GM12878 (cell line): ENCODE results near the gene EEFSEC. TPM values are rescaled to one million over a fixed set of nuclear protein-coding genes. Genes with fewer than 3 reads are reported as not detected.

Source experiments
- ATAC-seq: fragments of 200-7000 bp; cut with Tn5 transposase; 3 replicates; pipeline ENCODE4 v1.9.1; 2020; ENCODE audit warnings: mild to moderate bottlenecking, moderate library complexity
- BruUV-seq: library from RNA; stranded (reverse); fragments of 400-500 nt; replicated peaks from 2 replicates; lab custom pipeline; 2021; lab: Mats Ljungman, UMichigan
- CTCF ChIA-PET: fragments of 300-600 bp; sonication (Branson Sonifier 250); formaldehyde crosslinking; extraction: SDS; loops from one replicate; lab custom pipeline; 2021; ENCODE audit warnings: inconsistent platforms; lab: Yijun Ruan, JAX
- POLR2A ChIA-PET: fragments of 350-600 bp; formaldehyde crosslinking; extraction: SDS; loops from one replicate; lab custom pipeline; 2021; ENCODE audit warnings: inconsistent platforms; lab: Charles Lee
- RAD21 ChIA-PET: fragments of 300-600 bp; sonication (Branson Sonifier 250); formaldehyde crosslinking; loops from one replicate; lab custom pipeline; 2023; ENCODE audit warnings: antibody characterized with exemption; ENCODE audit not compliant: unreplicated experiment; lab: Charles Lee
- SMC1A ChIA-PET: fragments of 300-600 bp; sonication (Branson Sonifier 250); formaldehyde crosslinking; loops from one replicate; lab custom pipeline; 2023; ENCODE audit not compliant: unreplicated experiment, uncharacterized antibody; lab: Charles Lee
- DNase-seq: peaks from one replicate; pipeline ENCODE4 v3.0.0-alpha.2; 2011; ENCODE audit warnings: low read depth, low spot score
- FAIRE-seq: peaks from 3 replicates; lab custom pipeline; 2011; peaks lifted over from hg19 to GRCh38; lab: Jason Lieb, UNC
- H2AFZ ChIP-seq: 2 replicates; pipeline ENCODE4 v1.6.0; 2011; ENCODE audit warnings: low read depth, low read length, control low read depth; ENCODE audit not compliant: control insufficient read depth
- H3K27ac ChIP-seq: 2 replicates; pipeline ENCODE4 v1.5.1; 2011; ENCODE audit warnings: control low read depth; ENCODE audit not compliant: control insufficient read depth, insufficient read depth
- H3K27me3 ChIP-seq, 2 experiments: replicated peaks in 1 of 2; 2 replicates each; pipeline versions ENCODE4 v1.6.0 to v1.6.1; 2011; ENCODE audit warnings: low read length in 1 of 2; ENCODE audit not compliant: control insufficient read depth in 2 of 2, insufficient read depth in 2 of 2
- H3K36me3 ChIP-seq, 2 experiments: 2 replicates each; pipeline ENCODE4 v1.5.1; 2011; ENCODE audit warnings: low read length in 1 of 2; ENCODE audit not compliant: control insufficient read depth in 2 of 2, insufficient read depth in 2 of 2
- H3K4me1 ChIP-seq: 2 replicates; pipeline ENCODE4 v1.6.1; 2011; ENCODE audit warnings: mild to moderate bottlenecking, low read length, moderate library complexity, mixed read lengths; ENCODE audit not compliant: control insufficient read depth, insufficient read depth
- H3K4me2 ChIP-seq: 2 replicates; pipeline ENCODE4 v1.6.0; 2011; ENCODE audit warnings: control low read depth; ENCODE audit not compliant: control insufficient read depth, insufficient read depth
- H3K4me3 ChIP-seq: fragments of 200-600 bp; sonication (generic); 2 replicates; pipeline ENCODE4 v1.5.1; 2016
- H3K79me2 ChIP-seq: 2 replicates; pipeline ENCODE4 v1.6.0; 2011; ENCODE audit warnings: low read length; ENCODE audit not compliant: control insufficient read depth, insufficient read depth
- H3K9ac ChIP-seq: 2 replicates; pipeline ENCODE4 v1.8.0; 2011; ENCODE audit warnings: low read length, control low read depth, mixed read lengths; ENCODE audit not compliant: control insufficient read depth, insufficient read depth
- H3K9me3 ChIP-seq: replicated peaks from 3 replicates; pipeline ENCODE4 v1.5.1; 2011; ENCODE audit warnings: mild to moderate bottlenecking, low read length; ENCODE audit not compliant: control insufficient read depth, insufficient read depth
- H4K20me1 ChIP-seq: 2 replicates; pipeline ENCODE4 v1.6.0; 2011; ENCODE audit not compliant: control insufficient read depth, insufficient read depth
- BCL11A ChIP-seq: IDR thresholded peaks from 2 replicates; pipeline ENCODE4 v1.6.1; 2011; ENCODE audit warnings: low read depth, low read length
- EP300 ChIP-seq, 2 experiments: fragments of 150-350 bp in 1 of 2; IDR thresholded peaks; 2 replicates each; pipeline ENCODE4 v1.6.1; 2011 to 2012; ENCODE audit warnings: low read depth in 2 of 2, low read length in 2 of 2, borderline replicate concordance in 1 of 2, improper control_type of control experiment in 1 of 2, inconsistent platforms in 1 of 2; ENCODE audit not compliant: control insufficient read depth in 1 of 2
- ETV6 ChIP-seq, 2 experiments: fragments of 450-650 bp in 1 of 2; IDR thresholded peaks in 1 of 2; conservative IDR thresholded peaks in 1 of 2; 2 replicates each; pipeline ENCODE4 v1.6.1; 2014; ENCODE audit warnings: antibody characterized with exemption in 1 of 2, borderline replicate concordance in 1 of 2, low read depth in 1 of 2, mild to moderate bottlenecking in 1 of 2, moderate library complexity in 1 of 2
- FOS ChIP-seq: IDR thresholded peaks from 3 replicates; pipeline ENCODE4 v1.6.1; 2011; ENCODE audit warnings: borderline replicate concordance; ENCODE audit not compliant: insufficient read length; ENCODE audit errors: extremely low read depth
- IRF5 ChIP-seq: fragments of 450-650 bp; IDR thresholded peaks from 2 replicates; pipeline ENCODE4 v1.6.1; 2017; ENCODE audit warnings: borderline replicate concordance
- KAT2A ChIP-seq: conservative IDR thresholded peaks from 2 replicates; pipeline ENCODE4 v1.6.1; 2011; ENCODE audit warnings: low read depth, low read length; ENCODE audit not compliant: control insufficient read depth
- LARP7 ChIP-seq: fragments of 450-650 bp; IDR thresholded peaks from 2 replicates; pipeline ENCODE4 v1.6.1; 2017; ENCODE audit warnings: mild to moderate bottlenecking
- MYC ChIP-seq: IDR thresholded peaks from 2 replicates; pipeline ENCODE4 v1.6.1; 2011; ENCODE audit warnings: mild to moderate bottlenecking, low read length, moderate library complexity, inconsistent platforms; ENCODE audit not compliant: insufficient read depth, insufficient replicate concordance, insufficient read length, severe bottlenecking
- NRF1 ChIP-seq: conservative IDR thresholded peaks from 2 replicates; pipeline ENCODE4 v1.6.1; 2011; ENCODE audit warnings: mild to moderate bottlenecking, low read depth, low read length, improper control_type of control experiment
- SP1 ChIP-seq: IDR thresholded peaks from one replicate; pipeline ENCODE4 v1.6.1; 2011; ENCODE audit warnings: low read depth, low read length
- TCF12 ChIP-seq: IDR thresholded peaks from 2 replicates; pipeline ENCODE4 v1.6.1; 2011; ENCODE audit warnings: low read depth, mild to moderate bottlenecking, low read length
- ZZZ3 ChIP-seq: IDR thresholded peaks from 2 replicates; pipeline ENCODE4 v1.6.1; 2011; ENCODE audit warnings: low read depth; ENCODE audit not compliant: control insufficient read depth, insufficient read length
- WGBS: methylation state at CpG from one replicate; pipeline ENCODE4 v1.1.6; 2016; ENCODE audit warnings: low lambda C conversion rate; ENCODE audit not compliant: insufficient replicate concordance, insufficient coverage; ENCODE audit errors: missing lambda C conversion rate; 5-methylcytosine and 5-hydroxymethylcytosine counted together
- in situ Hi-C: fragments of 300-500 bp; cut with MboI; formaldehyde crosslinking; loops from 9 replicates; pipeline ENCODE4 v1.14.3; 2018; ENCODE audit warnings: mixed read lengths
- intact Hi-C: fragments of 100-400 bp; cut with micrococcal nuclease; formaldehyde crosslinking; loops from one replicate; pipeline ENCODE4 v1.14.2; 2022; ENCODE audit not compliant: unreplicated experiment
- polyA plus RNA-seq, 11 experiments: library from polyadenylated mRNA; depleted of rRNA in 4 of 11; unstranded in 6 of 11; stranded (reverse) in 5 of 11; fragments of >200 nt; fragmentation: Nextera tagmentation in 4 of 11; fragmentation: Illumina TruSeq in 1 of 11; extraction: Ambion mirVana in 4 of 11; extraction: Trizol in 1 of 11; gene quantifications; 1 replicate in 1 of 11; 2 replicates in 10 of 11; pipeline versions ENCODE4 v1.2.1 to v1.2.3, GENCODE V29; 2011 to 2016; ENCODE audit warnings: inconsistent platforms in 2 of 11, missing spikeins in 2 of 11, low read depth in 1 of 11
- total RNA-seq, 4 experiments: library from RNA; depleted of rRNA in 3 of 4; stranded (reverse); fragments of >200 nt in 3 of 4; fragmentation: Illumina TruSeq in 1 of 4; extraction: Trizol in 1 of 4; gene quantifications; 2 replicates each; pipeline versions ENCODE4 v1.2.1 to v1.2.3, GENCODE V29; 2013 to 2021
- TF ChIP-seq, protein P1 (sequence below): IDR thresholded peaks from 2 replicates; pipeline ENCODE4 v1.6.1; 2012; ENCODE audit warnings: improper control_type of control experiment, low read depth, low read length; ENCODE audit not compliant: insufficient replicate concordance

EEFSEC gene
- total and polyA plus RNA-seq, 10 of the 15 experiments (the other 5 are each of a cell fraction or from before 2014, with no cell fraction given): 0.29 to 29.1 (median 16.1) TPM

GRCh38 chr3:128266453-128266852 is 113.2 kb downstream of the EEFSEC start:
- Histone ChIP-seq H3K9me3 (no peaks in the 10 kb centered on the region), H3K4me1 (no peaks in the 10 kb centered on the region), H4K20me1 (no peaks in the 10 kb centered on the region), H3K36me3 (peaks cover 0 to 5% of the 10 kb centered on the region in 2 experiments; a peak in 2 of 4 replicates), H3K9ac (no peak overlapping the region), H3K4me3 (no peak overlapping the region), H2AFZ (no peak overlapping the region), H3K27me3 (no peaks in the 10 kb centered on the region), H3K4me2 (no peak overlapping the region), H3K79me2 (no peaks in the 10 kb centered on the region), H3K27ac (no peak overlapping the region)
- intact Hi-C loops: no loop called here
- ChIA-PET SMC1A (no interaction called here), CTCF (no interaction called here), POLR2A (no interaction called here)
- no peak for ATAC-seq
- DNase-seq: no peak
- 67% methylated on average over 1 of the region's 1 CpG for WGBS
- no TSS peak for BruUV-seq
- TF ChIP-seq ETV6 (conservative IDR thresholded peaks at IDR 0.05 in 1 of 2, IDR thresholded peaks at IDR 0.05 in 1 of 2; ENCODE audit: borderline replicate concordance in 1 of 2, low read depth in 1 of 2) (no peak), BCL11A (no peak), TCF12 (no peak), KAT2A (no peak), LARP7 (no peak), IRF5 (no peak), ZZZ3 (no peak), MYC (no peak), SP1 (no peak), FOS (no peak), NRF1 (no peak), EP300 (IDR thresholded peaks at IDR 0.05; ENCODE audit: borderline replicate concordance in 1 of 2, control insufficient read depth in 1 of 2, low read depth in 2 of 2, low read length in 2 of 2) (no peak)
- TF ChIP-seq, protein P1, sequence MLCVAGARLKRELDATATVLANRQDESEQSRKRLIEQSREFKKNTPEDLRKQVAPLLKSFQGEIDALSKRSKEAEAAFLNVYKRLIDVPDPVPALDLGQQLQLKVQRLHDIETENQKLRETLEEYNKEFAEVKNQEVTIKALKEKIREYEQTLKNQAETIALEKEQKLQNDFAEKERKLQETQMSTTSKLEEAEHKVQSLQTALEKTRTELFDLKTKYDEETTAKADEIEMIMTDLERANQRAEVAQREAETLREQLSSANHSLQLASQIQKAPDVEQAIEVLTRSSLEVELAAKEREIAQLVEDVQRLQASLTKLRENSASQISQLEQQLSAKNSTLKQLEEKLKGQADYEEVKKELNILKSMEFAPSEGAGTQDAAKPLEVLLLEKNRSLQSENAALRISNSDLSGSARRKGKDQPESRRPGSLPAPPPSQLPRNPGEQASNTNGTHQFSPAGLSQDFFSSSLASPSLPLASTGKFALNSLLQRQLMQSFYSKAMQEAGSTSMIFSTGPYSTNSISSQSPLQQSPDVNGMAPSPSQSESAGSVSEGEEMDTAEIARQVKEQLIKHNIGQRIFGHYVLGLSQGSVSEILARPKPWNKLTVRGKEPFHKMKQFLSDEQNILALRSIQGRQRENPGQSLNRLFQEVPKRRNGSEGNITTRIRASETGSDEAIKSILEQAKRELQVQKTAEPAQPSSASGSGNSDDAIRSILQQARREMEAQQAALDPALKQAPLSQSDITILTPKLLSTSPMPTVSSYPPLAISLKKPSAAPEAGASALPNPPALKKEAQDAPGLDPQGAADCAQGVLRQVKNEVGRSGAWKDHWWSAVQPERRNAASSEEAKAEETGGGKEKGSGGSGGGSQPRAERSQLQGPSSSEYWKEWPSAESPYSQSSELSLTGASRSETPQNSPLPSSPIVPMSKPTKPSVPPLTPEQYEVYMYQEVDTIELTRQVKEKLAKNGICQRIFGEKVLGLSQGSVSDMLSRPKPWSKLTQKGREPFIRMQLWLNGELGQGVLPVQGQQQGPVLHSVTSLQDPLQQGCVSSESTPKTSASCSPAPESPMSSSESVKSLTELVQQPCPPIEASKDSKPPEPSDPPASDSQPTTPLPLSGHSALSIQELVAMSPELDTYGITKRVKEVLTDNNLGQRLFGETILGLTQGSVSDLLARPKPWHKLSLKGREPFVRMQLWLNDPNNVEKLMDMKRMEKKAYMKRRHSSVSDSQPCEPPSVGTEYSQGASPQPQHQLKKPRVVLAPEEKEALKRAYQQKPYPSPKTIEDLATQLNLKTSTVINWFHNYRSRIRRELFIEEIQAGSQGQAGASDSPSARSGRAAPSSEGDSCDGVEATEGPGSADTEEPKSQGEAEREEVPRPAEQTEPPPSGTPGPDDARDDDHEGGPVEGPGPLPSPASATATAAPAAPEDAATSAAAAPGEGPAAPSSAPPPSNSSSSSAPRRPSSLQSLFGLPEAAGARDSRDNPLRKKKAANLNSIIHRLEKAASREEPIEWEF: no peak
- TF ChIP-seq, all 136 proteins: peak for 0
- no peak for FAIRE-seq
- RAD21 ChIA-PET: no interaction called here
- in situ Hi-C loops: no loop called here
